Natural killer cell treated with Interleukin-12 subunit alpha and Interleukin-12 subunit beta and Interleukin-15 and Interleukin-18, amount 100 ng/mL, for 72 hours (primary cell): ENCODE data around the gene PTGR2. TPM values are rescaled to one million over a fixed set of nuclear protein-coding genes. Genes with fewer than 3 reads are reported as not detected.

Source experiments
- ATAC-seq, 2 donors: fragments of 150-1000 bp; cut with Tn5 transposase in 1 of 2; sonication (Bioruptor Pico), chemical (Tn5 transposase) in 1 of 2; 2 replicates each; pipeline ENCODE4 v1.10.0; 2021
- DNase-seq: peaks from one replicate; pipeline ENCODE4 v3.0.0; 2022; ENCODE audit warnings: low spot score
- H3K27ac Mint-ChIP-seq, 2 donors: 1 replicate in 1 of 2; 2 replicates in 1 of 2; pipeline ENCODE4 v1.8.0; 2022; ENCODE audit warnings: mixed read lengths in 2 of 2, mild to moderate bottlenecking in 1 of 2, moderate library complexity in 1 of 2
- H3K27me3 Mint-ChIP-seq, 2 donors: 1 replicate in 1 of 2; 2 replicates in 1 of 2; pipeline ENCODE4 v1.8.0; 2022; ENCODE audit warnings: mixed read lengths in 2 of 2
- H3K36me3 Mint-ChIP-seq: one replicate; pipeline ENCODE4 v1.8.0; 2022; ENCODE audit warnings: mixed read lengths
- H3K4me1 Mint-ChIP-seq, 2 donors: 1 replicate in 1 of 2; 2 replicates in 1 of 2; pipeline ENCODE4 v1.8.0; 2022; ENCODE audit warnings: low read depth in 2 of 2, mixed read lengths in 2 of 2, mild to moderate bottlenecking in 1 of 2
- H3K4me3 Mint-ChIP-seq: one replicate; pipeline ENCODE4 v1.8.0; 2022; ENCODE audit warnings: mixed read lengths
- H3K9me3 Mint-ChIP-seq: 2 replicates; pipeline ENCODE4 v1.8.0; 2022; ENCODE audit warnings: mixed read lengths
- total RNA-seq, 2 donors: library from RNA; stranded (reverse); gene quantifications; one replicate each; pipeline ENCODE4 v1.2.3, GENCODE V29; 2022

Gene PTGR2
- total RNA-seq: 1 to 10 TPM; 2.8 to 4.6 TPM

DNA sequence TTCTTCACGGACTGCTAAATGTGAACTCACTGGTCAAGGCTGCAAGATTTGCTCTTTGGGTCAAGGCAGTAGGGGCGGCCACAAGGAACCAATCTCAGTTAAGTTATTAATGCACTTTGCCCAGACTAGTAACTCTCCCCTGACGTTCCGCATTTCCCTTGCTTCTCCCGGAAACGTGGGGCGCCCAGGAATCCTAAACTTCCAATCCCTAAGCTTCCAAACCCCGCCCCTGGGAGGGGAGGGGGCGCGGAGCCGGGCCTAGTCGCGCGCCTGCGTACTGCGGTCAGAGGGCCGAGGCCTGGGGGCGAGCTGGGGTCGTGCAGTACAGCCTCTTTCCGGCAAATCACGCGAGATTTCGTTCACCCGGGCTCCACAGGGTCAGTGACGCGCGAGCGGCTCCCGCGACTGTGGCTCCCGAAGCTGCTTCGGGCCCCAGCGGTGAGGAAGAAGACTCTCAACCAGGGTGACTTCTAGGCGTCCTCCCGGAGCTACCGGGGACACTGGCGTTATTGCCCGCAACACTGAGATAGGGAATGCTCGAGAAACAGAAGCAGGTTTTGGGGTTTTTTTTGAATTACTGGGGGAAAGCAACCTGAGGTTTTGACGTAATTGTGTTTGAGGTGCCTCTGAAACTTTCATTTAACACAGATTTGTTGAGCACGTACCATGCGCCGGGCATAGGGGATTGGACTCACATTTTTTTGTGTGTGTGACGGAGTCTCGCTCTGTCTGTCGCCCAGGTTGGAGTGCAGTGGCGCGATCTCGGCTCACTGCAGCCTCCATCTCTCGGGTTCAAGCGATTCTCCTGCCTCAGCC lies at the start of gene PTGR2:
TSS of gene PTGR2 (plus strand) at position 265 of the 816 bp plus-strand sequence. CDS start 7,032 bp downstream, outside the sequence.
- H3K4me1 Mint-ChIP-seq: peaks cover 18 to 21% of the 10 kb centered on the region in 2 donors
- ATAC-seq: peak; percentile 97
- H3K36me3 Mint-ChIP-seq: no peaks in the 10 kb centered on the region
- DNase-seq: peak; percentile 93
- no peaks in the 10 kb centered on the region for H3K9me3 Mint-ChIP-seq
- peak within 1 kb of the TSS; percentile 89 to 98 for H3K27ac Mint-ChIP-seq
- peak within 1 kb of the TSS; percentile 92 for H3K4me3 Mint-ChIP-seq
- no peaks in the 10 kb centered on the region for H3K27me3 Mint-ChIP-seq

DNA sequence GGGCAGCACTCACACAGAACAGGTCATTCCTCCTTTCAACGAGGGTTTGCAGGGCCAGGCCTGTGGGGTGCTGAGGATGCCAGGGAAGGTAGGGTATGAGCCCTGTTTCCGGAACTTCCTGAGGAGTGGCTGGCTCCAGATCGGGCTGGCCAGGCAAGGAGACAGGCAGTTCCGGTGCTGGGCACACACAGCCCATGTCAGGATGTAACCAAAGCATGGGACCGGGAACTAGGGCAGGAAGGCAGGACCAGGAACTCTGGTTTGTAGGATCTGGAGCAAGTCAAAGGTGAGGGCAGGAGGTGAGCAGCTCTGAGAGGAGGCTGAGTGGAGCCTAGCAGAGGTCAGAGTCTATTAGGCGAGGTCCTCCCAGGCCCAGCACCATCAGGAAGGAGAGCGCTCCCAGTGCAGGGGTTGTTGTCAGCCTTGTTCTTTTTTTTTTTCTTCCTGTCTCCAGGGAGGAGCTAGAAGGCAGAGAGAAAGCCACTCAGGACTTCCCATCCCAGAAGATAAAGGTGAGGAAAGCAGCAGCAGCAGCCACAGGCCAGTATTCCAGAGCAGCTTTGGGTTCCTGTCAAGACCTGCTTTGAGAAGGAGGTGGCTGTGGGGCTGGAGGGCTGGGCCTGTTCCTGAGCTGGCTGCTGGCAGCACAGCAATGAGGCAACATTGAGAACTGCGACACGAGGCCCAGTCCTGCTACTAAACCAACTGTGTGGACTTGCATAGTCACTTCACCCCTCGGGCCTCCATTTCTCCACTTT lies 49.0 kb upstream of the PTGR2 start:
- Mint-ChIP-seq H3K27me3 (no peaks in the 10 kb centered on the region), H3K4me1 (no peaks in the 10 kb centered on the region), H3K9me3 (no peaks in the 10 kb centered on the region), H3K36me3 (no peaks in the 10 kb centered on the region), H3K4me3 (no peak overlapping the region), H3K27ac (peak overlapping the region in 1 of 2 donors; percentile 36)
- ATAC-seq (no peak), DNase-seq (peak; percentile 18)

- ATAC-seq: no peak
- Mint-ChIP-seq H3K4me3 (no peak overlapping the region), H3K27me3 (no peaks in the 10 kb centered on the region), H3K36me3 (no peaks in the 10 kb centered on the region), H3K9me3 (no peaks in the 10 kb centered on the region), H3K4me1 (no peaks in the 10 kb centered on the region), H3K27ac (no peak overlapping the region)
- DNase-seq: peak; percentile 42
These were observed 47.0 kb upstream of the PTGR2 start for GRCh38 chr14:73804636-73805035.

DNA sequence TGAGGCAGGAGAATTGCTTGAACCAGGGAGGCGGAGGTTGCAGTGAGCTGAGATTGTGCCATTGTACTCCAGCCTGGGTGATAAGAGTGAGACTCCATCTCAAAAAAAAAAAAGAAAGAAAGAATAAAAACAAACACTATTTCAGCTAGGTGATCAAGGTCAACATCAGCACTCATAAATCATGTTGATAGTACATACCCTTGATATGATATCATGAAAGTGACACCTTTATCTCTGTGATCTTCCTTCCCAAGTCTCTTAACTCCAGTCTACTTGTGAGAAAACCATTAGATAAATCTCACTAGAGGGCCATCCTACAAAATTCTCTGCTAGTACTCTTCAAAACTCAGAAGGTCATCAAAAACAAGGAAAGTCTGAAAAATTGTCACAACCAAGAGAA lies 44.2 kb upstream of the PTGR2 start:
- Mint-ChIP-seq H3K36me3 (no peaks in the 10 kb centered on the region), H3K9me3 (no peaks in the 10 kb centered on the region), H3K4me1 (peaks cover 11 to 14% of the 10 kb centered on the region in 2 donors), H3K4me3 (no peak overlapping the region), H3K27me3 (peaks cover 4 to 7% of the 10 kb centered on the region in 2 donors), H3K27ac (no peak overlapping the region)
- ATAC-seq (no peak), DNase-seq (no peak)

DNA sequence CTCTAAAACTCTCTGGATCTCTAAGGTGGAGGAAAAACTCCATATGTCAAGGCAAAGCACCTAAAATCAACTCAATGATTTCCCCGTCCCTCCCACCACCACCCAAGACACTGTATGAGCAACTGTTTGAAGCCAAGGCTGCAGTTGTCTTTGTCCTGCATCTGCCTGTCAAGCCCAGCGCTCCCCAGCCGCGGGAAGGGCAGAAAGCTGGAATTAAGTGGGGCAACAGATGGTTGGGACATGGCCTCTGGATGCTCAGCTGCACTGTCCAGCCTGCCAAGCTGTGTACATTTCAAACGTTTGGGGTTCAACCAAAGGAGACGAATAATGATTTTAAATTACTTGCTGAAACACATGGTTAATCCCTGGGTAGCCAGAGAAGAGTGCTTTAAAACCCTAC lies 42.2 kb upstream of the PTGR2 start:
- H3K4me3 Mint-ChIP-seq: no peak overlapping the region
- no peak overlapping the region for H3K27ac Mint-ChIP-seq
- peaks cover 4 to 7% of the 10 kb centered on the region in 2 donors for H3K27me3 Mint-ChIP-seq
- DNase-seq: no peak
- no peak for ATAC-seq
- peaks cover 17 to 21% of the 10 kb centered on the region in 2 donors for H3K4me1 Mint-ChIP-seq
- no peaks in the 10 kb centered on the region for H3K9me3 Mint-ChIP-seq
- H3K36me3 Mint-ChIP-seq: no peaks in the 10 kb centered on the region

DNA sequence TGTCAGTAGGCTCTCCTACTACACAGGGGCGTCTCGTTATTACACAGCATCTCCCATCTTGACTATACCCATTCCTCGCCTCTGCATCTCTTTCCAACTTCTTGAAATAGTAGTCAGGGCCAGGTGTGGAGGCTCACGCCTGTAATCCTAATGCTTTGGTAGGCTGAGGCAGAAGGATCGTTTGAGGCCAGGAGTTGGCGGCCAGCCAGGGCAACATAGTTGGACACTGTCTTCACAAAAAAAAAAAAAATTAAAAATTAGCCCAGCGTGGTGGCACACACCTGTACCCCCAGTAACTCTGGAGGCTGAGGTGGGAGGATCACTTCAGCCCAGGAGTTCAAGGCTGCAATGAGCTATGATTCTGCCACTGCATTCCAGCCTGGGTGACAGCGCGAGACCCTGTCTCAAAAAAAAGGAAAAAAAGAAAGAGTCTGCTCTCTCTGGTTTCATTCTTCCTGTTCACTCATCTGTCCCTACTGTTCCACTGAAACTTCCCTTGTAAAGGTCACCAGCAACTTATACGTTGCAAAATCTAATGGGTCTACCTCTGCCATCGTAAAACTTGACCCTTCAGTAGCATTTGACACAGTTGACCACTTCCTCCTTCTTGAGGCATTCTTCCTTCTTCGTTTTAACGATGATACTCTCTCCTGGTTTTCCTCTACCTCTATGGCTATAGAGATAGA lies 41.0 kb upstream of the PTGR2 start:
- Mint-ChIP-seq H3K4me1 (peaks cover 18 to 23% of the 10 kb centered on the region in 2 donors), H3K36me3 (no peaks in the 10 kb centered on the region), H3K9me3 (no peaks in the 10 kb centered on the region), H3K27ac (no peak overlapping the region), H3K4me3 (no peak overlapping the region), H3K27me3 (peaks cover 4 to 7% of the 10 kb centered on the region in 2 donors)
- no peak for ATAC-seq
- DNase-seq: no peak

GRCh38 chr14:73811164-73811503 lies 40.5 kb upstream of the PTGR2 start:
- peaks cover 18 to 23% of the 10 kb centered on the region in 2 donors for H3K4me1 Mint-ChIP-seq
- no peaks in the 10 kb centered on the region for H3K9me3 Mint-ChIP-seq
- no peaks in the 10 kb centered on the region for H3K36me3 Mint-ChIP-seq
- H3K27me3 Mint-ChIP-seq: peaks cover 4 to 7% of the 10 kb centered on the region in 2 donors
- DNase-seq (no peak), ATAC-seq (no peak)
- H3K4me3 Mint-ChIP-seq: no peak overlapping the region
- no peak overlapping the region for H3K27ac Mint-ChIP-seq

DNA sequence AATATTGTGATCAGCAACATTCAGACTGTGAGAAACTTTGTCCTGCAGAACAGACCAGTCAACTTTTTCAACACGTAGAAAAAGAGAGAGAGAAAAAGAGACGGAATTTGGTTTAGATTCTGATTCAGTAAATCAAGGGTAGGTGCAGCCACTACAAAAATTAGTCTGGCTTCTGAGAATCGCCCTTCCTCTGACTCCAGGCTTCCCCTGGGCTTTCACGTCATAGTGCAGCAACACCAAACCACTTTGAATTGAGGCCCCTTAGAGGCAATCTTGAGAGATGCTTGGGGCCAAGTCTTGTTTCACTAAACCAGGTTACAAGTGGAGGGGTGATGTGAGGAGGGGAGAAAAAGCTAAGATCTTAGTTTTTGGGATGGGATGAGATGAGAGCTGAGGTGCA lies 37.5 kb upstream of the PTGR2 start:
- DNase-seq (no peak), ATAC-seq (peak in 1 of 2 donors; percentile 90)
- Mint-ChIP-seq H3K36me3 (no peaks in the 10 kb centered on the region), H3K4me3 (peak overlapping the region; percentile 40), H3K27me3 (peaks cover 4 to 7% of the 10 kb centered on the region in 2 donors), H3K4me1 (peaks cover 18 to 23% of the 10 kb centered on the region in 2 donors), H3K27ac (peak overlapping the region in 1 of 2 donors; percentile 17), H3K9me3 (no peaks in the 10 kb centered on the region)

DNA sequence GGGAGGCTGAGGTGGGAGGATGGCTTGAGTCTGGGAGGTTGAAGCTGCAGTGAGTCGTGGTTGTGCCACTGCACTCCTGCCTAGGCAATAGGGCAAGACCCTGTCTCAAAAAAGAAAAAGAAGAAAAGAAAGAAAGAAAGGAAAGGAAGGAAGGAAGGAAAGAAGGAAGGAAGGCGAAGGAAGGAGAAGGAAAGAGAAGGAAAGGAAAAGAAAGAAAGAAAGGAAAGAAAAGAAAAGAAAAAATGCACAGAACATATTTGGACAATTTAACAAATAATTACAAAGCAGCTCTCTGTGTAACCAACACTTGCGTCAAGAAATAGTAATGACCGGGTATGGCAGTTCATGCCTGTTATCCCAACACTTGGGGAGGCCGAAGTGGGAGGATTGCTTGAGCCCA lies 35.8 kb upstream of the PTGR2 start:
- H3K4me1 Mint-ChIP-seq: peaks cover 14 to 17% of the 10 kb centered on the region in 2 donors
- no peak for DNase-seq
- peaks cover 3 to 5% of the 10 kb centered on the region in 2 donors for H3K27me3 Mint-ChIP-seq
- ATAC-seq: no peak
- no peak overlapping the region for H3K27ac Mint-ChIP-seq
- no peak overlapping the region for H3K4me3 Mint-ChIP-seq
- H3K9me3 Mint-ChIP-seq: no peaks in the 10 kb centered on the region
- H3K36me3 Mint-ChIP-seq: no peaks in the 10 kb centered on the region

DNA sequence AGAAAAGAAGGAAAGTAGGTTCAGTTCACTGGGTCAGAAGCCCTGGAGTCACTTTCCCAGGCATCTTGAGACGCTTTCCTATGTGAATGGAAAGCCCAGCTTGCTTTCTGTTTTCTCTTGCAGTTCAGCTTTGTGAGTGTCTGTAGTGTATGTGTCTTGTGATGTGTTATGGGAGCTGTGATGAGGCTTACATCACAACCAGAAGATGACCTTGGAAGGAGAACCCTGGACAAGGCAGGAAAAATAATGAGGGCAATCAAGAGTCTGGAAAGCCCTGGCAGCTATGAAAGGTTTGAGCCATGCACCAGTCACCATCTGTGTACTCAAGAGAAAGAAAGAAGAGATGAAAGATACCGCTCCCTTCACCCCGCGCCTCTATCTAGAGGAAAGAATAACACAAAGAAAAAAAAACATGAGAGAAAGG lies 35.2 kb upstream of the PTGR2 start:
- no peak for DNase-seq
- ATAC-seq: no peak
- Mint-ChIP-seq H3K4me3 (no peak overlapping the region), H3K27ac (no peak overlapping the region), H3K36me3 (no peaks in the 10 kb centered on the region), H3K9me3 (no peaks in the 10 kb centered on the region), H3K4me1 (peaks cover 8 to 12% of the 10 kb centered on the region in 2 donors), H3K27me3 (no peaks in the 10 kb centered on the region)

GRCh38 chr14:73817020-73817655 lies 34.5 kb upstream of the PTGR2 start:
- ATAC-seq: no peak
- H3K4me3 Mint-ChIP-seq: no peak overlapping the region
- no peaks in the 10 kb centered on the region for H3K9me3 Mint-ChIP-seq
- H3K27me3 Mint-ChIP-seq: no peaks in the 10 kb centered on the region
- no peak overlapping the region for H3K27ac Mint-ChIP-seq
- H3K36me3 Mint-ChIP-seq: no peaks in the 10 kb centered on the region
- no peak for DNase-seq
- peaks cover 7 to 9% of the 10 kb centered on the region in 2 donors for H3K4me1 Mint-ChIP-seq

- H3K4me1 Mint-ChIP-seq: peaks cover 7 to 8% of the 10 kb centered on the region in 2 donors
- H3K4me3 Mint-ChIP-seq: no peak overlapping the region
- H3K9me3 Mint-ChIP-seq: no peaks in the 10 kb centered on the region
- H3K27me3 Mint-ChIP-seq: no peaks in the 10 kb centered on the region
- H3K27ac Mint-ChIP-seq: no peak overlapping the region
- no peaks in the 10 kb centered on the region for H3K36me3 Mint-ChIP-seq
- ATAC-seq: no peak
- DNase-seq: no peak
These were observed 32.8 kb upstream of the PTGR2 start for GRCh38 chr14:73818821-73819220.

- Mint-ChIP-seq H3K36me3 (no peaks in the 10 kb centered on the region), H3K27me3 (no peaks in the 10 kb centered on the region), H3K27ac (no peak overlapping the region), H3K9me3 (no peaks in the 10 kb centered on the region), H3K4me1 (no peaks in the 10 kb centered on the region), H3K4me3 (no peak overlapping the region)
- ATAC-seq (no peak), DNase-seq (no peak)
These were observed 31.0 kb upstream of the PTGR2 start for GRCh38 chr14:73820631-73821030.
